Measurements from ENCODE around the gene KAT2B.
A peak's percentile ranks its signal among the peaks of the same experiment; 100 is the strongest.
"Not testable (repeated sequence)": the region's sequence is repeated elsewhere in the genome, so short reads cannot be mapped to it uniquely, and the experiment has no call there.

The KAT2B gene

DNA sequence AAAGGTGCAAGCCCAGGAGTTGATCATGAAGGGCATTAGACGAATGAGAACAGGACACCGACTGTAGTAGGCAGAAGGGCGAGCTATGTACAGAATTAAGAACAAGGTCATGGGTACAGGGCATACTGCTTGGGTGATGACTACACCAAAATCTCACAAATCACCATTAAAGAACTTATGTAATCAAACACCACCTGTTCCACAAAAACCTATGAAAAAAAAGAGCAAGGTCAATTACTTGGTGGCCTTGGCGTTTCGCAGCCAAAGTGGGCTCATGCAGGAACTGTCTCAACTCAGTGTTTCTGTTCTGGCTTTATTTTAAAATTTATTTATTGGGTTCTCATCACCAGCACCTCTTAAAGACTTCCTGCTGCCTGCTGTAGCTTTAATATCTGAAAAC lies 2.1 kb downstream of the KAT2B start:
- DNase-seq, result no peak

DNA sequence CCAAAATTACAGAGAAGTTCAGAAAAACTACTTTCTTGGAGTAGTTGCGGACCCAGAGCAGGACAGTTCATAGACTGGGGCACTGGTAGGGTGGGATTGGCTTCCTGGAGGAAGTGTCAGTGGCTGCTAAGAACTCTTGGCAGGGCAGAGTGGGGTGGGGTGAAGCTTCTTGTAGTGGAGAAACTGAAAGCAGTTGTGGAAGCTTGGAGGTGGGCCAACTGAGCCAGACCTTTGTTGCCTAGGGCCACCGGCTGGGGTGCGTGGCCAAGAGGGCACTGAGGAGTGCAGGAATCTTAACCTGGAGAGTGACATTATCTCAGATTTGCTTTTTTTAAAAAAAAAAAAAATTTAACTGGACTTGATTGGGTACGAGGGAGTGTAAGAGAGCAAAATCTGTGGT lies 3.1 kb downstream of the KAT2B start:
- no peak for DNase-seq

- DNase-seq, result no peak
Observed at GRCh38 chr3:20043825-20044224, 3.6 kb downstream of the KAT2B start.

DNA sequence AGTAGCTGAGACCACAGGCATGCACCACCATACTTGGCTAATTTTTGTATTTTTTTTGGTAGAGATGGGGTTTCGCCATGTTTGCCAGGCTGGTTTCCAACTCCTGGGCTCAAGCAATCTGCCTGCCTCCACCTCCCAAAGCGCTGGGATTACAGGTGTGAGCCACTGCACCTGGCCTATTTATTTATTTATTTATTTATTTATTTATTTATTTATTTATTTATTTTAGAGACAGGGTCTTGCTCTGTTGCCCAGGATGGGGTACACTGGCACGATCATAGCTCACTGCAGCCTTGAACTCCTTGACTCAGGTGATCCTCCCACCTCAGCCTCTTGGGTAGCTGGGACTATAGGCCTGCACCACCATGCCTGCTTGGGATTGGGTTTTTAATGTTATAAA lies 4.9 kb downstream of the KAT2B start:
- not testable (repeated sequence) for DNase-seq

- DNase-seq, result no peak
Observed at GRCh38 chr3:20046556-20046955, 6.3 kb downstream of the KAT2B start.

- DNase-seq, result no peak
Observed at GRCh38 chr3:20047341-20047779, 7.1 kb downstream of the KAT2B start.

DNA sequence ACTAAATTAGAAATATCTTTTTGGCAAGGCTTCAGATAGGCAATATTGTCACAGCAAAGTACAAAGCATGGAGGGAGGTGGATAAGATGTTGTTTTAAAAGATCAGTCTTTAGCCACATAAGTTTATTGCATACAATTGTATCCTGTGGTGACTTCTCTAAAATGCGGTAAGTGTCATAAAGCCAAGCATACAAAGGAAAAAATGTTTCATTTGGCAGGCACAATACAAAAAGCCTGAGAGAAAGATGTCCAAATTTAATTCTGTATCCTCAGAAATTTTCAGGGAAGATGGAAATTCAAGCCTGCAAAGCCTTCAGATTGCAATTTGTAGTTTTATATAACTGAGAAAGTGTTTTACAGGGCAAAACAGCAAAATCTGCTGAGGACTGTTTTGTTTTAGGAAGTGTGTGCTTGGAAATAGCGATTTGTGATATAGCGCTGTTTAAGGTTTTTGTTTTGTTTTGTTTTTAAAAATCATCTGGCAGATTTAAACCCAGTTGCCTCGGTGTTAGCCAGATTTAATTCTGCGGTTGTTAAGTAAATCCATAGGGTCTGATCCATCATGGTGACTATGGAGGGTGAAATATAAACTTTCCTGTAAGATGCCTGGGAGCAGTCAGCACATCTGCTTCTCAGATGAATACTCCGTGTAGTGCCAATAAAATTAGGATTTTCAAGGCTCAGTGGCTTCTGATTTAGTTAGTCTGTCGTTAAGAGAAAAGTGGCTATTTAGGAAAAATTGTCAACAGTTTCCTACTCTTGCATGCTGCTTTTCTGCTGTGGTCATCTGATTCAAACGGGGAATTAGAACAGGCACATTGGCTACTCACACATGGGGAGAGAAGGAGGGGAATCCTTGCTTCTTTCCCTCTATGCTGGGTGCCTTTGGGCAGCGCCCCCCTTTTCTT lies 8.0 kb downstream of the KAT2B start:
- DNase-seq, result peak; percentile 11

DNA sequence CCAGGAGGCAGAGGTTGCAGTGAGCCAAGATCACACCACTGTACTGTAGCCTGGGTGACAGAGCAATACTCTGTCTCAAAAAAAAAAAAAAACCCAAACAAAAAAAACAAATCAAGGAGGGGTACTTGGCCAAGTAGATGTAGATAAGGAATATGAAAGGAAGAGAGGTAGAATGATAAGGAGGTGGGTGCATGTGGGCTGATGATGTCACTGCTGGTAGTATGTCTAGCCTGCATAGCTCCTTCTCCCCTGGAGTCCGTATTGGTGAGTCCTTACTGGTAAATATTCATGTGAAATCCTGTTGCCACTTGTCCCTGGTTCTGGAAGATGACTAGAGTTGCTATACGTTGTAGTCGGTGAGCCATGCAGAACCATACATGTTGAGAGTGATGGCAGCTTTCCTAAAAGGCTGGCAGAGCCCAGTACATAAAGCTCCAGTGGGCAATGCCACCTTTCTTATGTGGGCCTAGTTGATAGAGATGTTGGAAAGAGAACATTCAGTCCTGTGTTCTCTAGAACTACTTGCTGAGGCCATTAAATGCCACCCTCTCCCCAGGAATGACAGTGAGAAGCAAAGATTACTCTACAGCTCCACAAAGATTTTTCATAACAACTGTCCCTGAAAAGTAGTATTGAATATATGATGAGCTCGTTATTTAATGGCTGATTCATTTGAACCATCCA lies 11.0 kb downstream of the KAT2B start:
- no peak for DNase-seq

DNA sequence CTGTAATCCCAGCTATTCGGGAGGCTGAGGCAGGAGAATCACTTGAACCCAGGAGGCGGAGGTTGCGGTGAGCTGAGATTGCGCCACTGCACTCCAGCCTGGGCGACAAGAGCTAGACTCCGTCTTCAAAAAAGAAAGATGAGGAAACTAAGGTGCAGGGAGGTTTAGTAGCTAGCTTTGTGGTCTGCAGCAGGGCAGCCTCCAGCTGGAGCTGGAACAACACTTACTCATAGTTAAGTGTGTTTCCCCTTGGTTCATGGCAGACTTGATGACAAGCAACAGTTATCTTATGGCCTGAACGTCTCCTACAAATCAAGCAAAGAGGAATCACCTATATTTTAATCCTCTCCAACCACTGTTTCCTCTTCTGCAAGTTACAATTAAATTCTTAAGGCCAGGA lies 12.6 kb downstream of the KAT2B start:
- DNase-seq, result no peak

GRCh38 chr3:20054549-20054987 lies 14.3 kb downstream of the KAT2B start:
- peak; percentile 52 for DNase-seq

GRCh38 chr3:20055020-20055775 lies 15.0 kb downstream of the KAT2B start:
- peak; percentile 86 for DNase-seq

GRCh38 chr3:20055842-20056241 lies 15.6 kb downstream of the KAT2B start:
- no peak for DNase-seq

- no peak for DNase-seq
Observed at GRCh38 chr3:20056725-20057611, 16.7 kb downstream of the KAT2B start.

GRCh38 chr3:20057612-20058180 lies 17.4 kb downstream of the KAT2B start:
- DNase-seq, result no peak

DNA sequence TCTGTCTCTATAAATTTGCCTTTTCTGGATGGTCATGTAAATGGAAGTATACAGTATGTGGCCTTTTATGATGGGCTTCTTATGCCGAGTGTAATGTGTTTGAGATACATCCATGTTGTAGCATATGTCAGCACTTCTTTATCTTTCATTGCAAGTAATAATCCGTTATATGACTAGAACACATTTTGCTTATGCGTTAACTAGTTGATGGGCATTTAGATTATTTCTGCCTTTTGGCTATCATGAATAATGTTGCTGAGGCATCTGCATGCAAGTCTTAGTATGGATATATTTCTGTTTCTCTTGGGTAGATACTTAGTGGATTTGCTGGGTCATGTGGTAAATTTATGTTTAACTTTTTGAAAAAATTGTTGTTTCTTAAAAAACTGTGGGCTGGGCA lies 19.7 kb downstream of the KAT2B start:
- no peak for DNase-seq

DNA sequence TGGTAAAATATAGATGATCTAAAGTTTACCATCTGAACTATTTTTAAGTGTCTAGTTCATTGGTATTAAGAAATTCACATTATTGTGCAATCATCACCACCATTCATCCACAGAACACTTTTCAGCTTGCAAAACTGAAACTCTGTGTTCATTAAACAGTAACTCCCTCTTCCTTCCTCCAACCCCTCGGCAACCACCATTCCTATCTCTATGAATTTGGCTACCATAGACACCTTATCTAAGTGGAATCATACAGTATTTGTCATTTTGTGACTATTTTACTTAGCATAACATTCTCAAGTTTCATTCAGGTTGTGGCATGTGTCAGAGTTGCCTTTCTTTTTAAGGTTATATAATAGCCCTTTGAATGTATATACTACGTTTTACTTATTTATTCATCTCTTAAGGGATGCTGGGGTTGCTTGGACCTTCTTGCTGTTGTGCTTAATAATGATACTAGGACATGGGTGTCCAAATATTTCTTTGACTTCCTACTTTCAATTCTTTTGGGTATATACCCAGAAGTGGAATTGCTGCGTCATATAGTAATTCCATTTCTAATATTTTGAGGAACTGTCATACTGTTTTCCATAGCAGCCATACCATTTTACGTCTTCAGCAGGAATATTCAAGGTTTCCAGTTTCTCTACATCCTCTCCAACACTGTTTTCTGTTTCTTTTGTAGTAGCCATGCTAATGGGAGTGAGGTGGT lies 20.9 kb downstream of the KAT2B start:
- DNase-seq, result no peak

- DNase-seq, result no peak
Observed at GRCh38 chr3:20062996-20063395, 22.8 kb downstream of the KAT2B start.

DNA sequence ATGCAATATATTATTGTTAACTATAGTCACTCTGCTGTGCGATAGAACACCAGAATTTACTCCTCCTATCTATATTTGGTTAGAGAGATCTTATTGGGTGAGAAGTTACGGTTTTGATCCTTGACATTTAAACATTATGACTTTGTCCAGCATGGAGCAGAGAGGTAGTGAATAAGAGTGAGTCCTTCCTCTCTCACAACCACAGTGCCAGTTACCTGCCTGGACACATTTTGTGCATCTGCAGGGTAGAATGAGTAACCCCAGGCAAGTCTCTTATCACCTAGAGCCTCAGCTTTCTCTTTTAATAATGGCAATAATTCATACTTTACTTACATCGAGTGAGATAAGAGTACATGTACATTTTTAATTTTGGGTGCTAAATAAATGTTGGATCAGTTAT lies 24.1 kb downstream of the KAT2B start:
- no peak for DNase-seq

DNA sequence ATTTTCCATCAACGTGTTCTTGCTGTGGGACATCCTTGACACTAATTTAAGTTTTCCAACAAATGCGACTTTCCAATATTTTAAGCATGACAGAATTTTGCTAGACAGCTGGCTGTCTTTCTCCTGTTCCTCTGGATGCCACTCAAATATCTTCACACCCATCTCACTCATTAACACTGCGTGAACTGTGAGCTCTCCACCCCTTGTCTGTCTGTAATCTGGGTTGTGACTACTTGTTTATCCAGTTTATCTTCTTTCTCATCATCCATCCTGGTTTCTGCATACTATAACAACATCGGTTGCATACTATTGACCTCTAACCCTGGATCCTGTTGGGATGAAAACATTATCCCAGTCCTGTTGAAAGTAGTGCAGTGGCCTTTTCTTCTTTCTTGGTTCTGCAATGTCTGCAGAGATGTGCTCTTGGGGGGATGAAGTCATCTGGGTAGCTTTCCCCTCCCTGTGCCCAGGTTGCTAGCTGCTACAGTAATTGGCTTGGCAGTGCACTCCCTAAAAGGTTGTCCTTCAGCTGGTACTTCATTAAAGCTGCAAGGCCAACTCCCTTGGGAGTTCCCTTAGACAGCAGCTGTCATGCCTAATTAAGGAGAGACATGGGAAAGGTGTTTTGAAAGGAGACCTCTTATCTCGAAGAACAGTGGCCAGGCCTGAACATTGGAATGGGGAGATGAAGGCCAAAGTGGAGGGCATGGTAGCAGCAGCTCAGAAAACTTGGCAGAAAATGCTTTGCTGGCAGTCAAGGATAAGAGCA lies 24.7 kb downstream of the KAT2B start:
- DNase-seq, result peak; percentile 78

- DNase-seq, result no peak
Observed at GRCh38 chr3:20066079-20066478, 25.8 kb downstream of the KAT2B start.
